HL-60 (cell line): ENCODE data around the gene LAMA2.

Experiments used
- CTCF ChIP-seq: IDR thresholded peaks from one replicate; pipeline ENCODE4 v1.5.1; 2011; ENCODE audit warnings: low read length, control low read depth, inconsistent platforms; ENCODE audit not compliant: insufficient read depth
- GABPA ChIP-seq: IDR thresholded peaks from 2 replicates; pipeline ENCODE4 v1.6.1; 2012; ENCODE audit warnings: low read depth
- POLR2AphosphoS5 ChIP-seq: IDR thresholded peaks from 2 replicates; pipeline ENCODE4 v1.6.1; 2012; ENCODE audit warnings: low read depth
- REST ChIP-seq: IDR thresholded peaks from 2 replicates; pipeline ENCODE4 v1.6.1; 2012; ENCODE audit warnings: low read depth; ENCODE audit not compliant: insufficient replicate concordance

DNA sequence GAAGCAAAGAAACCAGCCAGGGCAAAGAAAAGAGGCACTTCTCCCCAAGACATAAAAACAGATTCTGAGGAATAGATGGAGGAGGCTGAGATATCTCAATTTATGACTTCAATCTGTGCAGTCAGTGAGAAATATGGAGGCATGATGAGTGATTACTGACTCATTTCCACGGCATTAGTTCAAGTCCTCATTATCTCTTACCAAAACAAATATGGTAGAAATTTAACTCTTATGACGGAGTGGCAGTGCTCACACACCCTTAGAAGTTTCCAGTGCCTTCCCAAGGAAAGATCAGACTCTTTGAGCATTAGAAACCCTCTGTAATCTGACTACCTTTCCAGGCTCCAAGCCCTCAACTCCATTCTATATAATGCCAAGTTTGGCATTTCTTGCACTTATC is 463.0 kb downstream of the LAMA2 start:
- TF ChIP-seq CTCF = no peak
- TF ChIP-seq POLR2AphosphoS5 = no peak
- TF ChIP-seq GABPA = no peak
- TF ChIP-seq REST = no peak
